ENCODE data around the gene PITPNB. TPM values are rescaled to one million over a fixed set of nuclear protein-coding genes. Genes with fewer than 3 reads are reported as not detected.

The PITPNB gene
- 21.7 and 25.9 TPM in 2 replicates for total RNA-seq

GRCh38 chr22:27919222-27919941 lies at the start of gene PITPNB:
Gene PITPNB (minus strand): TSS chr22:27919256. CDS start chr22:27919191, 65 bp downstream.

Small RNA genes lying within 50 kb of the gene (small RNA-seq; reads per million reads assigned to genes)
- not detected for gene MIR3199-1 (ENCODE audit: low replicate concordance)
- not detected for gene RF02198 (ENCODE audit: low replicate concordance)

Other genes starting within 250 kb of the PITPNB start
- 4.6 and 7.2 TPM in 2 replicates for gene MN1, start 117.5 kb downstream of the PITPNB start, total RNA-seq